ENCODE measurements around the gene PRDX5.

GRCh38 chr11:64361659-64362058, 43.7 kb downstream of the PRDX5 start:
- TF ChIP-seq CTCF (conservative IDR thresholded peaks at IDR 0.05; ENCODE audit: low read length) (no peak), EZH2phosphoT487 (IDR thresholded peaks at IDR 0.05; ENCODE audit: borderline replicate concordance) (no peak)
